ENCODE data around the gene SLIRP.

GRCh38 chr14:77673193-77673592 is 34.7 kb upstream of the SLIRP start:
- no peak for TF ChIP-seq CTCF (IDR thresholded peaks at IDR 0.05)
- no peak for TF ChIP-seq POLR2A (IDR thresholded peaks at IDR 0.05)
